Glomerular visceral epithelial cell (primary cell): ENCODE results near the gene PNMA6A.
"Not testable (repeated sequence)": the region's sequence is repeated elsewhere in the genome, so short reads cannot be mapped to it uniquely, and the experiment has no call there.

Experiments
- DNase-seq: peaks from one replicate; pipeline ENCODE4 v3.0.0-alpha.2; 2016; ENCODE audit errors: extremely low spot score

The PNMA6A gene

DNA sequence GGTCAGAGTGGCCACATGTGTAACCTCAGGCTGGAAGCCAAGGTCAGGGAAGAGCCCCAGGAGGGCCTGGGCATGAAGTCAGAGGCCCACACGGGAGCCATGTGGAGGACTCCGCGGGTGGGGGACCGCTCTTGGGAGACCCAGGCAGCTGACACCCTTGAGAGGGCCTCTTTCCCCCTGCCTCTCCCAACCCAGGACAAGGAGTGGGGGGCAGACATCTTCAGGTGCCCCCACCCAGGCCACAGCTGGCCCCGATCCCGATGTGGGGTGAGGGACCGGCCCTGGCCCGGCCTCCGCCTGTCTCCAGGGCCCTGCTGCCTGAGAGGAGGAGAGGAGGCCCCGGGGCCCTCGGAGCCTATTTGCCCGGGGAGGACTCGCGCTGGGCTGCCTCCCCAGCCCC lies 3.1 kb downstream of the PNMA6A start:
- DNase-seq, result no peak

- DNase-seq, result not testable (repeated sequence)
Observed at GRCh38 chrX:153077437-153078135, 5.3 kb downstream of the PNMA6A start.

GRCh38 chrX:153083238-153083923 lies 11.1 kb downstream of the PNMA6A start:
- DNase-seq, result not testable (repeated sequence)

DNA sequence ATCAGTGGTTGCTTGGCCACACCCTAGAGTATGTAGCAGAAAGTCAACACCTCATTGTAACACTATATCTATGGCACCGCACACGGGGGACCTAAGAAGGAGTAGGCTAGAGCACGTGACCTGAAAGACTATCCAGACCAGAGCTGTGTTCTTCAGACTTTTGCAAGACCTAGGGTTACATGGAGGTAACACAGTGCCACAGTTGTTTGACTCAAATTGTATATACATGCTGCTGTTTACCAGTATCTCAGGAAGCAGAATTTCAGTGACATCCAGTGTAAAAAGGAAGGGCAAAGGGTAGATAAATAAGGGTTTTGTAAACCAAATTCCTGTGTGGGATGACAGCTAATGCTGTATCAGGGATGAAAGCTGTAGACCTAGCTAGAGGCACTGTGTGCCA lies 30.2 kb downstream of the PNMA6A start:
- DNase-seq, result no peak

- not testable (repeated sequence) for DNase-seq
Observed at GRCh38 chrX:153104959-153105358, 32.7 kb downstream of the PNMA6A start.

- not testable (repeated sequence) for DNase-seq
Observed at GRCh38 chrX:153106092-153106801, 34.0 kb downstream of the PNMA6A start.

- not testable (repeated sequence) for DNase-seq
Observed at GRCh38 chrX:153110735-153111134, 38.5 kb downstream of the PNMA6A start.

DNA sequence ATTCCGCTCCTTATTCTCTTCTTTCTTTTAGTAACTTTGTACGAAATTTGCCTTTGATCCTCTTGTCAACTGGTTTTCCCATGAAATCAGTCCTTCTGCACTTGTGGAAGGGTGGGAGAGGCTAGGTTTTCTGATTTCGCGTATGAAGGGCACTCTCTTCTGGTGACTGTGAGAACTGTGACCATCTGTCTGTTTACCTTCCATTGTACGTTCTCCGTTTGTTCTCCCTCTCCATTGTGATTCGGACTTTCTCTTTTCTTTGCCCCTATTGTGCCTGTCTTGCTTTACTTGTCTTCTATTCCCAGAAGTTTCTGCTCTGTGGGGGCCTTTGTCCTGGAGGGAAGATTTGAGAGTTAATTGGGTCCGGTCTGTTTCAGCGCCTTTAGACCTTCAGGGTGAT lies 41.6 kb downstream of the PNMA6A start:
- DNase-seq, result not testable (repeated sequence)

DNA sequence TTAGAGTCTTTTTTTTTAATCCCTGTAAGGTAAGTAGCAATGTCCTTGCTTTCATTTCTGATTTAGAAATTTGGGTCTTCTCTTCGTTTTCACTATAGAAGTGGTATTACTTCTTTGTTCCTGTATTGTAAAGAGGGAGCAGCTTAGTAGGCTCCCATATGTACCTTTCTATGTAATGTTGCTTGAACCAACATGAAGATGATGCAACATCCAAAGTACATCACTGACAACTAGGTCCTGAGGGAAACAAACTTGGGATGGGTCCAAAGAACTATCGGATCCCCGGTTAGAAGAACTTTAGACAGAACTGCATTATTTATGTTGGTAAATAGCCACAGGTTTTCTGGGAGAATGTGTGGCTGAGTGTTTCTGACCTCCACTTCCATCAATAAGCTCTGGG lies 45.5 kb downstream of the PNMA6A start:
- DNase-seq, result not testable (repeated sequence)

- not testable (repeated sequence) for DNase-seq
Observed at GRCh38 chrX:153120230-153120629, 48.0 kb downstream of the PNMA6A start.

DNA sequence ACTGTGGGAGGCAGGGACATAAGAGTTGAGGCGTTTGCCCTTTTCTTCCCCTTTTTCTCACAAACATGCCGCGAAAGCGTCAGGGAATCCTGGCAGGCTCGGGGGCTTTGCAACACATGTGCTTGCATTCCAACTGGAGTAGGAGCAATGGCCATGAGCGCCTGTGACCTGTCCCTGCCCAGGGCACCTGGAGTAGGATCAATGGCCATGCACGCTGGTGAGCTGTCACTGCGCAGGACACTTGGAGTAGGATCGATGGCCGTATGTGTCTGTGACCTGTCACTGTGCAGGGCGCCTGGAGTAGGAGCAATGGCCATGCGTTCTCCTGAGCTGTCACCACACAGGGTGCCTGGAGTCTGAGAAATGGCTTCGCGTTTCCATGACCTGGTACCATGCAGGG lies 51.2 kb downstream of the PNMA6A start:
- not testable (repeated sequence) for DNase-seq
